Peyer's patch (tissue), 4 donors: ENCODE data around the gene SYT9. TPM values are rescaled to one million over a fixed set of nuclear protein-coding genes. Genes with fewer than 3 reads are reported as not detected.

Experiments
- DNase-seq, 3 donors: peaks; one replicate each; pipeline ENCODE4 v3.0.0-alpha.2; 2017 to 2019
- H3K27ac ChIP-seq, 4 donors: fragments of 200-600 bp; sonication (generic); one replicate each; pipeline ENCODE4 v1.5.1; 2016 to 2019
- H3K27me3 ChIP-seq, 2 donors: fragments of 200-600 bp; sonication (generic); one replicate each; pipeline ENCODE4 v1.5.1; 2019
- H3K36me3 ChIP-seq, 3 donors: fragments of 200-600 bp; sonication (generic); one replicate each; pipeline ENCODE4 v1.5.1; 2016 to 2019
- H3K4me1 ChIP-seq, 4 donors: fragments of 200-600 bp; sonication (generic); one replicate each; pipeline ENCODE4 v1.5.1; 2016 to 2019
- H3K4me3 ChIP-seq, 4 donors: fragments of 200-600 bp; sonication (generic); 1 replicate in 3 of 4; 2 replicates in 1 of 4; pipeline ENCODE4 v1.5.1; 2016 to 2019; ENCODE audit warnings: mild to moderate bottlenecking in 1 of 4
- H3K9me3 ChIP-seq, 4 donors: fragments of 200-600 bp; sonication (generic); one replicate each; pipeline ENCODE4 v1.5.1; 2016 to 2019; ENCODE audit warnings: mild to moderate bottlenecking in 1 of 4
- CTCF ChIP-seq, 6 experiments: fragments of 450-650 bp in 4 of 6; fragments of 200-600 bp in 2 of 6; sonication (generic) in 1 of 6; IDR thresholded peaks; one replicate each; pipeline ENCODE4 v1.5.1; 2017 to 2019; ENCODE audit warnings: antibody characterized with exemption in 6 of 6, mild to moderate bottlenecking in 3 of 6, moderate library complexity in 1 of 6
- POLR2A ChIP-seq, 2 donors: fragments of 450-650 bp; IDR thresholded peaks; one replicate each; pipeline ENCODE4 v1.5.1; 2017; ENCODE audit warnings: antibody characterized with exemption in 2 of 2, mild to moderate bottlenecking in 2 of 2, moderate library complexity in 2 of 2
- total RNA-seq, 4 donors: library from RNA; depleted of rRNA; stranded (reverse); fragments of >200 nt; gene quantifications; one replicate each; pipeline ENCODE4 v1.1.0, GENCODE V29; 2016

SYT9 gene
- total RNA-seq, 4 donors from 2014 or later: not detected

- Histone ChIP-seq H3K27ac (no peak overlapping the region), H3K9me3 (peaks cover 0 to under 1% (median 0%) of the 10 kb centered on the region in 4 donors), H3K4me3 (no peak overlapping the region), H3K36me3 (no peaks in the 10 kb centered on the region), H3K4me1 (no peaks in the 10 kb centered on the region), H3K27me3 (no peaks in the 10 kb centered on the region)
- TF ChIP-seq POLR2A (IDR thresholded peaks at IDR 0.05) (no peak), CTCF (IDR thresholded peaks at IDR 0.05) (no peak)
- DNase-seq: no peak
Observed at GRCh38 chr11:7291100-7291829, 39.6 kb downstream of the SYT9 start.

GRCh38 chr11:7292922-7293321, 41.2 kb downstream of the SYT9 start:
- H3K4me3 ChIP-seq: no peak overlapping the region
- no peaks in the 10 kb centered on the region for H3K27me3 ChIP-seq
- no peak overlapping the region for H3K27ac ChIP-seq
- no peak for DNase-seq
- TF ChIP-seq POLR2A (IDR thresholded peaks at IDR 0.05) (no peak), CTCF (IDR thresholded peaks at IDR 0.05) (no peak)
- no peaks in the 10 kb centered on the region for H3K4me1 ChIP-seq
- no peaks in the 10 kb centered on the region for H3K36me3 ChIP-seq
- H3K9me3 ChIP-seq: no peaks in the 10 kb centered on the region

GRCh38 chr11:7299393-7299792, 47.7 kb downstream of the SYT9 start:
- Histone ChIP-seq H3K27ac (no peak overlapping the region), H3K9me3 (no peaks in the 10 kb centered on the region), H3K36me3 (no peaks in the 10 kb centered on the region), H3K27me3 (no peaks in the 10 kb centered on the region), H3K4me3 (no peak overlapping the region), H3K4me1 (no peaks in the 10 kb centered on the region)
- TF ChIP-seq CTCF (IDR thresholded peaks at IDR 0.05) (no peak), POLR2A (IDR thresholded peaks at IDR 0.05) (no peak)
- DNase-seq: no peak

- no peak overlapping the region for H3K27ac ChIP-seq
- TF ChIP-seq POLR2A (IDR thresholded peaks at IDR 0.05): no peak
- no peak for TF ChIP-seq CTCF (IDR thresholded peaks at IDR 0.05)
- no peaks in the 10 kb centered on the region for H3K36me3 ChIP-seq
- no peak for DNase-seq
- H3K27me3 ChIP-seq: no peaks in the 10 kb centered on the region
- no peaks in the 10 kb centered on the region for H3K9me3 ChIP-seq
- no peaks in the 10 kb centered on the region for H3K4me1 ChIP-seq
- no peak overlapping the region for H3K4me3 ChIP-seq
Observed at GRCh38 chr11:7300281-7300680, 48.6 kb downstream of the SYT9 start.

GRCh38 chr11:7303146-7303545, 51.4 kb downstream of the SYT9 start:
- TF ChIP-seq POLR2A (IDR thresholded peaks at IDR 0.05): no peak
- no peak for TF ChIP-seq CTCF (IDR thresholded peaks at IDR 0.05)
- no peak overlapping the region for H3K27ac ChIP-seq
- no peaks in the 10 kb centered on the region for H3K9me3 ChIP-seq
- no peaks in the 10 kb centered on the region for H3K4me1 ChIP-seq
- H3K4me3 ChIP-seq: no peak overlapping the region
- no peak for DNase-seq
- H3K36me3 ChIP-seq: no peaks in the 10 kb centered on the region
- H3K27me3 ChIP-seq: no peaks in the 10 kb centered on the region
